ENCODE measurements around the gene IFT172.
"Not testable (repeated sequence)": the region's sequence is repeated elsewhere in the genome, so short reads cannot be mapped to it uniquely, and the experiment has no call there.

The IFT172 gene

DNA sequence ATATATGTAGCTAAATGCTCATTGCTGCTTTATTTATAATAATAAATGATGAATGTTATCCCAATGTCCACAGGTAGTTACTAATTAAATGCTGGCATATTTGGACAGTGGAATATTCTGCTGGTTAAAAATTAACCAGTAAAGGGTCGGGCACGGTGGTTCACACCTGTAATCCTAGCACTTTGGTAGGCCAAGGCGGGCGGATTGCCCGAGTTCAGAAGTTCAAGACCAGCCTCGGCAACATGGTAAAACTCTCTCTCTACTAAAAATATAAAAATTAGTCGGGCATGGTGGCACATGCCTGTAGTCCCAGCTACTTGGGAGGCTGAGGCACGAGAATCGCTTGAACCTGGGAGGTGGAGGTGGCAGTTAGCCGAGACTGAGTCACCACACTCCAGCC is 64.5 kb downstream of the IFT172 start:
- DNase-seq; H3K4me3 Mint-ChIP-seq; ATAC-seq (replicated peaks); H3K27me3 Mint-ChIP-seq; H3K36me3 Mint-ChIP-seq; H3K9me3 Mint-ChIP-seq; H3K27ac Mint-ChIP-seq: not testable (repeated sequence)
- H3K4me1 Mint-ChIP-seq, result peaks cover 8 to 23% of the 10 kb centered on the region in 2 donors

DNA sequence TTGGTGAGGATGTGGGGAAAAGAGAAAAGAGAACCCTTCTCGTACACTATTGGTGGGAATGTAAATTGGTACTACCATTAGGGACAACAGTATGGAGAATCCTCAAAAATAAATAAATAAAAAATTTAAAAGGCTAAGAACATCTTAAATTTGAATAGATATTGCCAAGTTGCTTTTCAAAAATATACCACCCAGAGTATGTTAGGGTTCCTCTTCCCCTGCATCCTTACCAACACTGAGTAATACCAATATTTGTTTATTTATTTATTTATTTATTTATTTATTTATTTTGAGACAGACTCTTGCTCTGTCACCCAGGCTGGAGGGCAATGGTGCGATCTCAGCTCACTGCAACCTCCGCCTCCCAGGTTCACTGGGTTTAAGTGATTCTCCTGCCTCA is 66.6 kb downstream of the IFT172 start:
- peaks cover 5 to 7% of the 10 kb centered on the region in 2 donors for H3K4me1 Mint-ChIP-seq
- DNase-seq (no peak), ATAC-seq (replicated peaks) (no peak)
- H3K27me3 Mint-ChIP-seq, result no peaks in the 10 kb centered on the region
- no peaks in the 10 kb centered on the region for H3K9me3 Mint-ChIP-seq
- no peak overlapping the region for H3K27ac Mint-ChIP-seq
- H3K36me3 Mint-ChIP-seq, result no peaks in the 10 kb centered on the region
- H3K4me3 Mint-ChIP-seq, result no peak overlapping the region

DNA sequence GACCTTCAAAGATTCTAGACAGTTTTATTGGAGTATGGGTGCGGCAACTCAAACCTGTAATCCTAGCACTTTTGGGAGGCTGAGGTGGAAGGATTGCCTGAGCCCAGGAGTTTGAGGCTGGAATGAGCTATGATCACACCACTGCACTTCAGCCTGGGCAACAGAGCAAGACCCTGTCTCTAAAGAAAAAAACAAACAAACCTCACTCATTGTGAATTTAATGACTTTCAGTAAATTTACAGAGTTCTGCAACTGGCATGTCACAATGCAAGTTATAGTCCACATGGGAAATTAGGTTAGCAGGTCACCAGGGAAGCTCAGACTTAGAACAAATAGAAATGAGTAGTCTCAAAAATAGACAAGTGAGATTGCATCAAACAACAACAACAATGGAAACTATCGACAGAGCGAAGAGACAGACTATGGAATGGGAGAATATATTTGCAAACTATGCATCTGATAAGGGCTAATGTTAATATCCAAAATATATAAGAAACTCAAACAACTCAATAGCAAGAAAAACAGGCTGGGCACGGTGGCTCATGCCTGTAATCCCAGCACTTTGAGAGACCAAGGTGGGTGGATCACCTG is 67.8 kb downstream of the IFT172 start:
- H3K27ac Mint-ChIP-seq, result no peak overlapping the region
- no peaks in the 10 kb centered on the region for H3K36me3 Mint-ChIP-seq
- no peaks in the 10 kb centered on the region for H3K4me1 Mint-ChIP-seq
- ATAC-seq (replicated peaks), result no peak
- no peak for DNase-seq
- H3K4me3 Mint-ChIP-seq, result no peak overlapping the region
- no peaks in the 10 kb centered on the region for H3K27me3 Mint-ChIP-seq
- no peaks in the 10 kb centered on the region for H3K9me3 Mint-ChIP-seq

DNA sequence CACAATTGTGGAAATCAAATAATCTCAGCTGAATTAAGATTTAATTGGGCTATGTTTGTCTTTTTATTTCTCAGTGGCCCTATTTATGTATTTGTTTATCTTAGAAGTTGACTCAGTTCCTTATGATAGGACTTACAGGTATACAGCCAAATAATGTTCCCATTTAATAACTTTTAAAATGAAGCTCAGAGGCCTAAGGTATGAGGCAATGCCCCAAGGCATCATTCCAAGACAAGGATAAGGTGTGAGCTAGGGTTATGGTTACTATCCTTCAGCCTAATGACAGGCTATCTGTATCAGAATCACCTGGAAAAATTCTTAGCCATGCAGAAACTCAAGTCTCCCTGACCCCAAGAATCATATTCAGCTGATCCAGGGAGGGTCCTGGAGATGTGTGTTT is 68.5 kb downstream of the IFT172 start:
- H3K36me3 Mint-ChIP-seq, result no peaks in the 10 kb centered on the region
- no peaks in the 10 kb centered on the region for H3K9me3 Mint-ChIP-seq
- no peaks in the 10 kb centered on the region for H3K27me3 Mint-ChIP-seq
- no peaks in the 10 kb centered on the region for H3K4me1 Mint-ChIP-seq
- no peak overlapping the region for H3K4me3 Mint-ChIP-seq
- H3K27ac Mint-ChIP-seq, result no peak overlapping the region
- DNase-seq, result no peak
- no peak for ATAC-seq (replicated peaks)

DNA sequence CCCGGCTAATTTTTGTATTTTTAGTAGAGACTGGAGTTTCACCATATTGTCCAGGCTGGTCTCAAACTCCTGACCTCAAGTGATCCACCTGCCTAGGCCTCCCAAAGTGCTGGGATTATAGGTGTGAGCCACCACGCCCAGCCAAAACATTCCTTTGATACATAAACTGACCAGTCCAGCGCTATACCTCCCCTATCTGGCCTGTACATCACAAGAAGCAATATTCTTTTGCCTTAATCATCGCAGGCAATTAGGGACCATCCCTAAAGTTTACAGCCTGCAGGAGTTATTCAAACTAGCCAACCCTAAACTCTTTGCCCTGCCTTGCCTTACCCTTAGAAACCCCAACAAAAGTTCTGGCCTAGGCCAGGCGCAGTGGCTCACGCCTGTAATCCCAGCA is 73.4 kb downstream of the IFT172 start:
- no peak overlapping the region for H3K4me3 Mint-ChIP-seq
- H3K36me3 Mint-ChIP-seq, result peaks cover 3% of the 10 kb centered on the region in 2 donors
- peaks cover 5 to 15% of the 10 kb centered on the region in 2 donors for H3K27me3 Mint-ChIP-seq
- no peak overlapping the region for H3K27ac Mint-ChIP-seq
- ATAC-seq (replicated peaks) (no peak), DNase-seq (no peak)
- peaks cover 2 to 3% of the 10 kb centered on the region in 2 donors for H3K9me3 Mint-ChIP-seq
- no peaks in the 10 kb centered on the region for H3K4me1 Mint-ChIP-seq

DNA sequence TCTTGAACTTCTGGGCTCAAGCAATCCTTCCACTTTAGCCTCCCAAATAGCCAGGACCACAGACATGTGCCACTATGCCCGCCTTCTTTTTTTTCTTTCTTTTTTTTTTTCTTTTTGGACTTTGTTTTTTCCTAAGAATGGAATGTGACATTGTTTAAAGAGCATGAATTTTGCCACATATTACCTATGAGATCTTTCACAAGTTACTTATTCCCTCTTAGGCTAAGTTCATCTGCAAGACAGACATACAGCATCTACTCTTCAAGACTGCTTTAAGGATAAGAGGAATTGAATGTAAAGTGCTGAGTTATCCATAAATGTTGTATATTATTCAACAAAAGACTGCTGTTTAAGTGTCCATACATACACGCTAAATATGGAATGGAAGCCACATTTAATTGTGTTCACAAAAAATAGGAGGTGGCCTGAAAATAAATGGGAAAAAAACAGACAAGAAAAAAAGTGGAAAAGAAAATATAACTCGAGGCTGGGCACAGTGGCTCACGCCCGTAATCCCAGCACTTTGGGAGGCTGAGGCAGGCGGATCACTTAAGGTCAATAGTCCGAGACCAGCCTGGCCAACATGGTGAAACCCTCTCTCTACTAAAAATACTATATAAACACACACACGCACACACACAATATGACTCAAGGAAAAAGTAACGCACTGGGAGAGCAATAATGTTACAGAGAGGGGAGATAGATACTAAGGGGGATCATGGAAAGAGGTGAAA is 77.0 kb downstream of the IFT172 start:
- peaks cover 9 to 18% of the 10 kb centered on the region in 2 donors for H3K4me1 Mint-ChIP-seq
- H3K9me3 Mint-ChIP-seq, result peaks cover 2 to 7% of the 10 kb centered on the region in 2 donors

DNA sequence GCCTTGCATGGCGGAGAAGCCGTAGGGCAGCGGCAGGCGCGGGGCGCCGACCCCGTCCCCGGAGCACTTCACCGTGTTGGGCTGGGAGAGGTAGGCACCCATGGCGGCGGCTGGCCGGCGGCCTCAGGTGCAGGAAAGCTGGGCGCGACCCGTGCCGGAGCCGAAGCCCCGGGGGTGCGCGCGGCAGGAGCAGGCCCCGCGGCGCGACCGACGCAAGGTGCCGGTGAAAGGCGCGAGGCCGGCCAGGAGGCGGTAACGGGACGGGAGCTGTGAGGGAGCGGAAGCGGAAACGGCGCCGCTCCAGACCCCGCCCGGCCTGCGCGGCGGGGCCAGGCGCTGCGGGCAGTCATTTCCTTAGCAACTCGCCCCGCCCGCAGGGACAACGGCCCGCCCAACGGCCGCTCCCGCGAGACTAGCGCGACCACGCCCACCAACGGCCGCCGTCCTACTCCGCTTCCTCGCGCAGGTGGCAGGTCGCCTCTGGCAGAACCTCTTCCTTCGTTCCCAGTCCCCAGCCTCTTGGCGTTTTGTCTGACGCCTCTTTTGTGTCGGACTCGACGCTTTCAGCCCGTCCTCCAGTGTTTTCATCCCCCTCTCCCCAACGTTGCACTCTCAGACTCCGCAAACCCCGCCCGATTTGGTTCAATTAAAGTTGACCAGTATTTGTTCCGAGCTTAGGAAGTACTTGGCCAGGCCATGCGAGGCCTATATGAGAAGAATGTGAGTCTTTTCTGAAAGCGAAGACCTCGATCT is 80.0 kb downstream of the IFT172 start, which contains the start of gene PPM1G:
Gene PPM1G, minus strand, starts transcription at position 271 of the 753 bp plus-strand sequence. Its CDS starts 169 bp downstream, at position 102.
- peaks cover 5 to 15% of the 10 kb centered on the region in 2 donors for H3K27me3 Mint-ChIP-seq
- H3K4me3 Mint-ChIP-seq, result peak within 1 kb of the TSS; percentile 90 to 95
- H3K9me3 Mint-ChIP-seq, result peaks cover 2 to 7% of the 10 kb centered on the region in 2 donors
- peak within 1 kb of the TSS; percentile 95 for H3K27ac Mint-ChIP-seq
- H3K4me1 Mint-ChIP-seq, result peaks cover 15 to 33% of the 10 kb centered on the region in 2 donors
- ATAC-seq (replicated peaks), result peak; percentile 95 to 96
- H3K36me3 Mint-ChIP-seq, result peaks cover 13 to 19% of the 10 kb centered on the region in 2 donors
- peak; percentile 95 for DNase-seq

More for the DNA sequence above, 77.0 kb downstream of the IFT172 start:
- no peak for ATAC-seq (replicated peaks)
- no peak for DNase-seq
- Mint-ChIP-seq H3K27ac (no peak overlapping the region), H3K4me3 (no peak overlapping the region), H3K36me3 (peaks cover 7 to 11% of the 10 kb centered on the region in 2 donors), H3K27me3 (peaks cover 5 to 15% of the 10 kb centered on the region in 2 donors)

DNA sequence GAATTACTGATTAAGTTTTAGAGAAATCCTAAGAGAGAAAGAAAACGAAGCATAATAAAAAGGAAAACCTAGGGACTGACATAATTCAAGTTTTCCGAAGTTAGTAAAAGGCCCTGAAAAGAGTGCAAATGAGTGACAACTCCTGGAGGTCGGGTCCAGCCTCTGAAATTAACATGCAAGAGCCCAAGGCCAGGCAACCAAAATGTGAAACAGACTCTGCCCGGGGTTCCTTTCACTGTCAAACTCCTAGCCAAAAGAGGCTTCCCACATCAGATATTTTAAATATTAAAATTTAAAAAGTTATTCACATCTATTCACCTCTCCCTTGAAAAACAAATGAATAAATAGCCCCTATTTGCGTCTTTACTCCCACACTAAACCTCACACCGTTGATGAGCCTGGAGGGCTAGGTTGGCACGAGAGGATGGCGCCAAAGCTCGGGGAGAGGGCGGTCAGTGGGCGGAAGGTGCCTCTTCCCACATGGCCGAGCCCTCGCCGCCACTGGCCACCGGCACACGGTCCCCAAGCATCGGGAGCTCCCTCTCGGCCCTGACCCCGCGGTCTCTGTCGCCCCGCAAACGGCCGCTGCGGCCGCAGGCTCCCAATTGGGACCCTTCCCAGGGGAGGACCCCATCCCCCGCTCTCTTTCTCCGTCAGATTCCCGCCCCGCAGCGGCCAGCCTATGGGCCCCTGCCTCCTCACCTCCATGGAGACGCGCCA is 80.8 kb downstream of the IFT172 start:
- peaks cover 13 to 20% of the 10 kb centered on the region in 2 donors for H3K36me3 Mint-ChIP-seq
- H3K27me3 Mint-ChIP-seq, result peaks cover 5 to 15% of the 10 kb centered on the region in 2 donors
- H3K4me1 Mint-ChIP-seq, result peaks cover 15 to 37% of the 10 kb centered on the region in 2 donors
- peaks cover 2 to 7% of the 10 kb centered on the region in 2 donors for H3K9me3 Mint-ChIP-seq
- peak overlapping the region; percentile 90 to 95 for H3K4me3 Mint-ChIP-seq
- H3K27ac Mint-ChIP-seq, result peak overlapping the region; percentile 95
- DNase-seq, result no peak
- ATAC-seq (replicated peaks), result peak; percentile 48 to 51

DNA sequence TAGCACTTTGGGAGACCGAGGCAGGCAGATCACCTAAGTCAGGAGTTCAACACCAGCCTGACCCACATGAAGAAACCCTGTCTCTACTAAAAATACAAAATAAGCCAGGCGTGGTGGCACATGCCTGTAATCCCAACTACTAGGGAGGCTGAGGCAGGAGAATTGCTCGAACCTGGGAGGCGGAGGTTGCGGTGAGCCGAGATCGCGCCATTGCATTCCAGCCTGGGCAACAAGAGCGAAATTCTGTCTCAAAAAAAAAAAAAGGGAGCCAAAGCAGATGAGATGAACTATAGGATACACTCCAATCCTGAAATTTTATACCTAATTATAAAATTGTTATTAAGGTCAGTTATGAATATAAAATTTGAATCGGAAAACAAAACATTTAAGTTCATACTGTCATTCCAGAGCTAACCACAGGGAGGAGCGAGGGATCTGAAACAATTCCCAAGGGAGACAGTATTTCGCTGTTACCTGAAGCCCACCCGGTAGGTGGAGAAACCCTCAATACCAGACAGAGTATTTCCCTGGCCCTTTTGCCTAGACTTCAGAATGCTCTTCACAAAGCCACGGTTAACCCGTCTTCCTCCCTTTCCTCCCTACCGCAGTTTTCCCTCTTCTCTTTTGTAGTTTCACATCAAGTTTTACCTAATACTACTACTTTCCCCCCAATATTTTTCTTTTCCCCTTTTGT is 81.6 kb downstream of the IFT172 start:
- peaks cover 2 to 7% of the 10 kb centered on the region in 2 donors for H3K9me3 Mint-ChIP-seq
- peak overlapping the region; percentile 91 for H3K27ac Mint-ChIP-seq
- peaks cover 13 to 20% of the 10 kb centered on the region in 2 donors for H3K36me3 Mint-ChIP-seq
- peaks cover 5 to 13% of the 10 kb centered on the region in 2 donors for H3K27me3 Mint-ChIP-seq
- peaks cover 15 to 37% of the 10 kb centered on the region in 2 donors for H3K4me1 Mint-ChIP-seq
- peak overlapping the region; percentile 90 to 95 for H3K4me3 Mint-ChIP-seq
- ATAC-seq (replicated peaks), result no peak
- DNase-seq, result no peak

DNA sequence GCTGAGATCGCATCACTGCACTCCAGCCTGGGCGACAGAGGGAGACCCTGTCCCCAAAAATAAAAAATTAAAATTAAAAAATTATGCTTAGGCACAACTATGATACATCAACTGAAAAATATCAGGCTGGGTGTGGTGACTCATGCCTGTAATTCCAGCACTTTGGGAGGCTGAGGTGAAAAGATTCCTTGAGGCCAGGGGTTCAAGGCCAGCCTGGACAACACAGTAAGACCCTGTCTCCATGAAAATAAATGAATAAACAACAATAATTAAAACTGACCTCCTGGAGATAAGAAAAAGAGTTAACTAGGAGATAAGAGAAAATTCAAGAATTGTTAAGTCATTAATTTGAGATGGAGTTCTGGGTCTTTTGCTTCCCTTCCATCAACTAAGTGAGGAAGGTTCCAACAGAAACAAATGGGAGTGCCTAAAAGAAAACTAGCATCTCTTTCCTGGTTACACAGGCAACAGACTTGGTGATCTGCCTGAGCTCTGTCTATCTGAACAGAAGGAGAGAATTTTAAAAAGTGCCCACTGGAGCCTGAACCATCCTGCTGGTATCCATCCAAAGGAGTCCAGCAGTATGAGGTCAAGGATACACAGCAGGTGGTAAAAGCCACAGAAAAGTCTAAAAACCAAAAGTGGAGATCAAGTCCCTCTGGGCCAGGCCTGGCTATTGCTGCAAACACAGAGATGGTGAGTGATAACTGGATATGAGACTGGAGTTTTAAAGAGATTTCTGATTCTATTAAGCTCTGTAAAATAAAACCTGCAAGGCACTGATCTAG is 89.0 kb downstream of the IFT172 start:
- peaks cover 20 to 33% of the 10 kb centered on the region in 2 donors for H3K36me3 Mint-ChIP-seq
- H3K9me3 Mint-ChIP-seq, result no peaks in the 10 kb centered on the region
- H3K27me3 Mint-ChIP-seq, result no peaks in the 10 kb centered on the region
- H3K27ac Mint-ChIP-seq, result peak overlapping the region; percentile 14
- H3K4me3 Mint-ChIP-seq, result no peak overlapping the region
- DNase-seq, result no peak
- no peak for ATAC-seq (replicated peaks)
- H3K4me1 Mint-ChIP-seq, result peaks cover 10 to 39% of the 10 kb centered on the region in 2 donors

DNA sequence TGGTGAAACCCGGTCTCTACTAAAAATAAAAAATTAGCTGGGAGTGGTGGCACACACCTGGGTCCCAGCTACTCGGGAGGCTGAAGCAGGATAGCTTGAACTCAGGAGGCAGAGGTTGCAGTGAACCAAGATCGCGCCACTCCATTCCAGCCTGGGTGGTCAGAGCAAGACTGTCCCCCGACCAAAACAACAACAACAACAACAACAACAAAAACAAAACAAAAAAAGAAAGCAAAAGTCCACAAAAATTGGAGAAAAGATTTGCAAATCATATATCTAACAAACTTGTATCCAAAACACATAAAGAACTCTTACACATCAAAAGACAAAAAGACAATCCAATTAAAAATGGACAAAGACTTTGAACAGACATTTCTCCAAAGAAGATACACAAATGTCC is 90.6 kb downstream of the IFT172 start:
- Mint-ChIP-seq H3K4me1 (peaks cover 10 to 35% of the 10 kb centered on the region in 2 donors), H3K27ac (peak overlapping the region; percentile 9)

More for the DNA sequence above, 90.6 kb downstream of the IFT172 start:
- DNase-seq (no peak), ATAC-seq (replicated peaks) (no peak)
- H3K4me3 Mint-ChIP-seq, result no peak overlapping the region
- H3K27me3 Mint-ChIP-seq, result no peaks in the 10 kb centered on the region
- H3K36me3 Mint-ChIP-seq, result peaks cover 22 to 31% of the 10 kb centered on the region in 2 donors
- no peaks in the 10 kb centered on the region for H3K9me3 Mint-ChIP-seq

Data from stimulated activated naive B cell treated with anti-CD40 and anti-IgM and Interleukin-4, amounts not matched to agents 10 μg/mL and 1 μg/mL and 100 μg/mL, for 72 hours (primary cell).